ENCODE data around the gene FSD2. TPM values are rescaled to one million over a fixed set of nuclear protein-coding genes. Genes with fewer than 3 reads are reported as not detected.
"Not testable (repeated sequence)": the region's sequence is repeated elsewhere in the genome, so short reads cannot be mapped to it uniquely, and the experiment has no call there.

FSD2 gene
- total RNA-seq, 2 experiments from 2014 or later: not detected

- Mint-ChIP-seq H3K27me3 (peaks cover 5% of the 10 kb centered on the region), H3K36me3 (peaks cover 10% of the 10 kb centered on the region), H3K4me1 (peaks cover 5% of the 10 kb centered on the region), H3K4me3 (no peak overlapping the region), H3K27ac (no peak overlapping the region), H3K9me3 (no peaks in the 10 kb centered on the region)
- no peak for ATAC-seq (ENCODE audit: low read depth)
- POLR2A ChIA-PET: interaction anchor here (1.1 kb wide), 1 partner anchor 11 kb away, joined by 4 read pairs; no protein-coding TSS in a partner anchor
- DNase-seq: no peak
Observed at GRCh38 chr15:82843566-82843965, 37.7 kb upstream of the FSD2 start.

- H3K27ac Mint-ChIP-seq: no peak overlapping the region
- POLR2A ChIA-PET: no interaction called here
- no peak for DNase-seq
- no peak overlapping the region for H3K4me3 Mint-ChIP-seq
- no peaks in the 10 kb centered on the region for H3K9me3 Mint-ChIP-seq
- H3K4me1 Mint-ChIP-seq: peaks cover 5% of the 10 kb centered on the region
- peaks cover 5% of the 10 kb centered on the region for H3K27me3 Mint-ChIP-seq
- peaks cover 34% of the 10 kb centered on the region for H3K36me3 Mint-ChIP-seq
- no peak for ATAC-seq (ENCODE audit: low read depth)
Observed at GRCh38 chr15:82840166-82840565, 34.3 kb upstream of the FSD2 start.

- H3K4me1 Mint-ChIP-seq: no peaks in the 10 kb centered on the region
- DNase-seq (no peak), ATAC-seq (ENCODE audit: low read depth) (no peak)
- H3K36me3 Mint-ChIP-seq: peaks cover 37% of the 10 kb centered on the region
- POLR2A ChIA-PET: no interaction called here
- H3K27me3 Mint-ChIP-seq: no peaks in the 10 kb centered on the region
- H3K9me3 Mint-ChIP-seq: no peaks in the 10 kb centered on the region
- H3K27ac Mint-ChIP-seq: no peak overlapping the region
- H3K4me3 Mint-ChIP-seq: no peak overlapping the region
Observed at GRCh38 chr15:82839136-82839535, 33.3 kb upstream of the FSD2 start.

GRCh38 chr15:82838096-82838735, 32.3 kb upstream of the FSD2 start:
- DNase-seq (no peak), ATAC-seq (ENCODE audit: low read depth) (no peak)
- H3K27me3 Mint-ChIP-seq: no peaks in the 10 kb centered on the region
- no peaks in the 10 kb centered on the region for H3K9me3 Mint-ChIP-seq
- H3K27ac Mint-ChIP-seq: no peak overlapping the region
- H3K4me3 Mint-ChIP-seq: no peak overlapping the region
- H3K4me1 Mint-ChIP-seq: peaks cover under 1% of the 10 kb centered on the region
- H3K36me3 Mint-ChIP-seq: peaks cover 41% of the 10 kb centered on the region
- POLR2A ChIA-PET: no interaction called here

- no peak for DNase-seq
- H3K27me3 Mint-ChIP-seq: no peaks in the 10 kb centered on the region
Observed at GRCh38 chr15:82835391-82835917, 29.6 kb upstream of the FSD2 start.

GRCh38 chr15:82833362-82833682, 27.5 kb upstream of the FSD2 start:
- POLR2A ChIA-PET: interaction anchor here (0.7 to 1.5 kb wide), 3 partner anchors 9 to 178 kb away, joined by 4 read pairs; no protein-coding TSS in a partner anchor
- Mint-ChIP-seq H3K36me3 (peaks cover 58% of the 10 kb centered on the region), H3K27me3 (no peaks in the 10 kb centered on the region), H3K27ac (peak overlapping the region; percentile 86), H3K4me1 (peaks cover 26% of the 10 kb centered on the region), H3K4me3 (no peak overlapping the region), H3K9me3 (no peaks in the 10 kb centered on the region)
- ATAC-seq (ENCODE audit: low read depth): no peak
- no peak for DNase-seq

More at GRCh38 chr15:82835391-82835917, 29.6 kb upstream of the FSD2 start:
- ATAC-seq (ENCODE audit: low read depth): no peak
- H3K4me3 Mint-ChIP-seq: no peak overlapping the region
- no peak overlapping the region for H3K27ac Mint-ChIP-seq
- peaks cover 21% of the 10 kb centered on the region for H3K4me1 Mint-ChIP-seq
- POLR2A ChIA-PET: no interaction called here
- no peaks in the 10 kb centered on the region for H3K9me3 Mint-ChIP-seq
- H3K36me3 Mint-ChIP-seq: peaks cover 52% of the 10 kb centered on the region

- peak overlapping the region; percentile 86 for H3K27ac Mint-ChIP-seq
- POLR2A ChIA-PET: interaction anchor here (0.9 to 1.5 kb wide), 2 partner anchors 9 to 11 kb away, joined by 4 read pairs; no protein-coding TSS in a partner anchor
- H3K4me1 Mint-ChIP-seq: peaks cover 26% of the 10 kb centered on the region
- DNase-seq (no peak), ATAC-seq (ENCODE audit: low read depth) (peak; percentile 78)
- H3K9me3 Mint-ChIP-seq: no peaks in the 10 kb centered on the region
- no peaks in the 10 kb centered on the region for H3K27me3 Mint-ChIP-seq
- H3K36me3 Mint-ChIP-seq: peaks cover 58% of the 10 kb centered on the region
- peak overlapping the region; percentile 19 for H3K4me3 Mint-ChIP-seq
Observed at GRCh38 chr15:82832601-82833361, 26.9 kb upstream of the FSD2 start.

GRCh38 chr15:82831894-82832600, 26.2 kb upstream of the FSD2 start:
- Mint-ChIP-seq H3K4me3 (peak overlapping the region; percentile 19), H3K9me3 (no peaks in the 10 kb centered on the region), H3K27ac (peak overlapping the region; percentile 86), H3K36me3 (peaks cover 52% of the 10 kb centered on the region), H3K4me1 (peaks cover 26% of the 10 kb centered on the region), H3K27me3 (no peaks in the 10 kb centered on the region)
- ATAC-seq (ENCODE audit: low read depth) (no peak), DNase-seq (no peak)
- POLR2A ChIA-PET: interaction anchor here (1.5 kb wide), 1 partner anchor 8 kb away, joined by 4 read pairs; no protein-coding TSS in a partner anchor

GRCh38 chr15:82830427-82831173, 24.7 kb upstream of the FSD2 start:
- peaks cover 50% of the 10 kb centered on the region for H3K36me3 Mint-ChIP-seq
- no peak for DNase-seq
- no peaks in the 10 kb centered on the region for H3K27me3 Mint-ChIP-seq
- peaks cover 26% of the 10 kb centered on the region for H3K4me1 Mint-ChIP-seq
- POLR2A ChIA-PET: no interaction called here
- H3K27ac Mint-ChIP-seq: no peak overlapping the region
- ATAC-seq (ENCODE audit: low read depth): no peak
- H3K4me3 Mint-ChIP-seq: no peak overlapping the region
- H3K9me3 Mint-ChIP-seq: no peaks in the 10 kb centered on the region

- POLR2A ChIA-PET: no interaction called here
- no peak for ATAC-seq (ENCODE audit: low read depth)
- Mint-ChIP-seq H3K27ac (peak overlapping the region; percentile 33), H3K27me3 (no peaks in the 10 kb centered on the region), H3K36me3 (peaks cover 48% of the 10 kb centered on the region), H3K4me1 (peaks cover 26% of the 10 kb centered on the region), H3K9me3 (no peaks in the 10 kb centered on the region), H3K4me3 (no peak overlapping the region)
- DNase-seq: no peak
Observed at GRCh38 chr15:82829234-82829633, 23.4 kb upstream of the FSD2 start.

GRCh38 chr15:82828075-82828474, 22.2 kb upstream of the FSD2 start:
- POLR2A ChIA-PET: interaction anchor here (0.8 kb wide), 1 partner anchor 17 kb away, joined by 3 read pairs; no protein-coding TSS in a partner anchor
- no peaks in the 10 kb centered on the region for H3K27me3 Mint-ChIP-seq
- peaks cover 42% of the 10 kb centered on the region for H3K36me3 Mint-ChIP-seq
- DNase-seq: no peak
- H3K4me3 Mint-ChIP-seq: no peak overlapping the region
- H3K4me1 Mint-ChIP-seq: peaks cover 25% of the 10 kb centered on the region
- H3K27ac Mint-ChIP-seq: no peak overlapping the region
- ATAC-seq (ENCODE audit: low read depth): no peak
- H3K9me3 Mint-ChIP-seq: no peaks in the 10 kb centered on the region

- POLR2A ChIA-PET: no interaction called here
- Mint-ChIP-seq H3K9me3 (no peaks in the 10 kb centered on the region), H3K36me3 (peaks cover 38% of the 10 kb centered on the region), H3K4me1 (no peaks in the 10 kb centered on the region), H3K27me3 (no peaks in the 10 kb centered on the region), H3K4me3 (no peak overlapping the region), H3K27ac (no peak overlapping the region)
- no peak for DNase-seq
- ATAC-seq (ENCODE audit: low read depth): no peak
Observed at GRCh38 chr15:82823049-82823448, 17.2 kb upstream of the FSD2 start.

- H3K9me3 Mint-ChIP-seq; POLR2A ChIA-PET; ATAC-seq (ENCODE audit: low read depth); H3K27ac Mint-ChIP-seq; H3K4me1 Mint-ChIP-seq; DNase-seq; H3K27me3 Mint-ChIP-seq; H3K4me3 Mint-ChIP-seq: not testable (repeated sequence)
- H3K36me3 Mint-ChIP-seq: peaks cover 38% of the 10 kb centered on the region
Observed at GRCh38 chr15:82821851-82822250, 16.0 kb upstream of the FSD2 start.
